HUES6 (cell line): ENCODE data around the gene SSBP3.

ENCODE experiments used
- H3K27ac ChIP-seq: 2 replicates; pipeline ENCODE4 v1.7.0; 2013; ENCODE audit warnings: low read depth, mild to moderate bottlenecking, low read length, inconsistent platforms
- H3K27me3 ChIP-seq: 2 replicates; pipeline ENCODE4 v1.6.1; 2013; ENCODE audit warnings: low read length; ENCODE audit not compliant: control insufficient read depth, insufficient read depth
- H3K36me3 ChIP-seq: 2 replicates; pipeline ENCODE4 v1.6.1; 2013; ENCODE audit warnings: low read length; ENCODE audit not compliant: control insufficient read depth, insufficient read depth
- H3K4me1 ChIP-seq: 2 replicates; pipeline ENCODE4 v1.6.1; 2013; ENCODE audit warnings: low read length; ENCODE audit not compliant: control insufficient read depth, insufficient read depth
- H3K4me3 ChIP-seq: 2 replicates; pipeline ENCODE4 v1.5.1; 2013; ENCODE audit warnings: low read depth, low read length
- H3K9ac ChIP-seq: one replicate; pipeline ENCODE4 v1.6.1; 2013; ENCODE audit warnings: mild to moderate bottlenecking, low read length
- H3K9me3 ChIP-seq: 2 replicates; pipeline ENCODE4 v1.6.1; 2013; ENCODE audit warnings: low read depth, low read length; ENCODE audit not compliant: control insufficient read depth, insufficient read depth

Gene SSBP3

GRCh38 chr1:54371038-54371941 lies 34.9 kb downstream of the SSBP3 start:
- Histone ChIP-seq H3K9ac (no peak overlapping the region), H3K4me3 (no peak overlapping the region), H3K27ac (no peak overlapping the region), H3K36me3 (peaks cover 16% of the 10 kb centered on the region), H3K27me3 (no peaks in the 10 kb centered on the region), H3K4me1 (peaks cover 37% of the 10 kb centered on the region), H3K9me3 (no peaks in the 10 kb centered on the region)

DNA sequence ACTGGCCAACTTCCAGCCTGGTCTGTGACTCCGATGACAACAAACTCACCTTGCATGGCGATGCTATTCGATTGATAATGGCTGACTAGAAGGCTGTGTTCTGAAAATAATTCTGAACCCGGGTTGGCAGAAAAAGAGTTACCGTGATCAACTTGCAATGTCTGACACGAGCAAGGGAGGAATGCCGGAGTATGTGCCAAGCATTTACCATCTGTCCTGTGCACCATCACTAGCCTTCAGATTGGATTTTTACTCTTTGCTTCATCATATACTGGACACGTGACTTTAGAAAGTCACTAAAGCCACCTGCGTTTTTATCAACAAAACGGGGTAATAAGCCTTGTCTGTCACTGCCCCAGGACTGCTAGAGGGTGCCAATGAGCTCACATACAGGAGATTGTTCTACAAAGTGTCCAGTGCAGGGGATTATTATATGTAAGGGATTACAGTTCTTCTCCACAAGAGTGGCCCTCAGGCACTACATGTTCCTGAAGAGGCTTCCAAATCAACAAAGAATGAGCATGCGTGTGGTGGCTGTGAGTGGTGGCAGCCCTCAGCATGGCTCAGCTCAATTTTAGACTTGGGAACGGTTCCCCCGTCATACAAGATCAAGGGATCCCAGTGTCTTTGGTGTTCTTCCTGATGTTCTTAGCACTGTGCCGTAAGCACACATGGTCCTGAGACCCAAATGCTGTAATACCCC lies 35.8 kb downstream of the SSBP3 start:
- H3K9ac ChIP-seq = no peak overlapping the region
- H3K9me3 ChIP-seq = no peaks in the 10 kb centered on the region
- H3K4me1 ChIP-seq = peaks cover 34% of the 10 kb centered on the region
- no peaks in the 10 kb centered on the region for H3K27me3 ChIP-seq
- H3K27ac ChIP-seq = no peak overlapping the region
- peaks cover 16% of the 10 kb centered on the region for H3K36me3 ChIP-seq
- no peak overlapping the region for H3K4me3 ChIP-seq

GRCh38 chr1:54367613-54368012 lies 38.6 kb downstream of the SSBP3 start:
- Histone ChIP-seq H3K27me3 (no peaks in the 10 kb centered on the region), H3K4me1 (peaks cover 40% of the 10 kb centered on the region), H3K9ac (no peak overlapping the region), H3K36me3 (peaks cover 16% of the 10 kb centered on the region), H3K27ac (no peak overlapping the region), H3K4me3 (no peak overlapping the region), H3K9me3 (no peaks in the 10 kb centered on the region)

GRCh38 chr1:54365847-54366246 lies 40.3 kb downstream of the SSBP3 start:
- Histone ChIP-seq H3K27ac (no peak overlapping the region), H3K9me3 (no peaks in the 10 kb centered on the region), H3K9ac (no peak overlapping the region), H3K4me3 (no peak overlapping the region), H3K4me1 (peaks cover 54% of the 10 kb centered on the region), H3K27me3 (no peaks in the 10 kb centered on the region), H3K36me3 (peaks cover 16% of the 10 kb centered on the region)

DNA sequence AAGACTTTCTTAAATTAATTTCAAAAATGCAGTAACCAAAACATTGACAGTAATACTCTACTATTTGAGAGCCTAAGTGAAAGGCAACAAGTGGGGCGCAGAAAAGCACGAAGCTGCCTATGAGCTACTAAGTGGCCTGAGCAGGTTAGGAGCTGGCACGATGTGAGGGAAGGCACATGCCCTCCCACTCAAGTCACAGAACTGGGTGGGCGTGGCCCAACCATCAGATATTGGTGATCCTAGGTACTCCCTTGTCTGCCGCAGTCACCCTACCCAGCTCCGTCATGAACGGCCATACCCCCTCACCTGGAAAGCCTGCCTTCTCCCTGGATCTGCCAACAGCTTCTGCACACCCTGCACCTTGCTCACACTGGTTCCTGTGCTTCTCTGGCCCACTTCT lies 40.8 kb downstream of the SSBP3 start:
- Histone ChIP-seq H3K4me3 (no peak overlapping the region), H3K36me3 (peaks cover 12% of the 10 kb centered on the region), H3K9me3 (no peaks in the 10 kb centered on the region), H3K27me3 (no peaks in the 10 kb centered on the region), H3K27ac (no peak overlapping the region), H3K4me1 (peaks cover 54% of the 10 kb centered on the region), H3K9ac (no peak overlapping the region)

GRCh38 chr1:54364995-54365394 lies 41.2 kb downstream of the SSBP3 start:
- Histone ChIP-seq H3K9me3 (no peaks in the 10 kb centered on the region), H3K4me1 (peaks cover 54% of the 10 kb centered on the region), H3K27ac (no peak overlapping the region), H3K9ac (no peak overlapping the region), H3K36me3 (peaks cover 8% of the 10 kb centered on the region), H3K4me3 (no peak overlapping the region), H3K27me3 (no peaks in the 10 kb centered on the region)

GRCh38 chr1:54364582-54364981 lies 41.6 kb downstream of the SSBP3 start:
- no peak overlapping the region for H3K9ac ChIP-seq
- peaks cover 54% of the 10 kb centered on the region for H3K4me1 ChIP-seq
- no peak overlapping the region for H3K27ac ChIP-seq
- H3K27me3 ChIP-seq = no peaks in the 10 kb centered on the region
- peaks cover 4% of the 10 kb centered on the region; the same call in 1 of the 2 replicates for H3K36me3 ChIP-seq
- H3K4me3 ChIP-seq = no peak overlapping the region
- H3K9me3 ChIP-seq = no peaks in the 10 kb centered on the region

DNA sequence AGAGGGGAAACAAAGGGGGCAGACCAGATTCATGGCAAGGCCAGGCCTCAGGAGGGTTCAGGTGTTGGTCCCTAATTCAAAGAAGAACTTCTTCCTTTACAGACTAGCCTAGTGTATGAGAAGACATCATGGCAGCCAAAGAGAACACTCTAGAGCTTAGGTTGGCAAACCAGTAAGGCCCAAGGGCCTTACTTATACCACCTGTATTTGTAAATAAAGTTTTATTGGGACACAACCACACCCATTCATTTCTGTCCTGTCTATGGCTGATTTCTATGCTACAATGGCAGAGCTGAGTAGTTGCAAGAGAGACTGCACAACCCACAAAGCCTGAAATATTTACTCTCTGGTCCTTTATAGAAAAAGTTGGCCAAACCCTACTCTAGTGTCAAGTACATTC lies 42.3 kb downstream of the SSBP3 start:
- Histone ChIP-seq H3K4me3 (no peak overlapping the region), H3K9ac (no peak overlapping the region), H3K27ac (no peak overlapping the region), H3K27me3 (no peaks in the 10 kb centered on the region), H3K36me3 (0 out of 2 replicates have a peak, but pooled peaks cover under 1% of the 10 kb centered on the region), H3K9me3 (no peaks in the 10 kb centered on the region), H3K4me1 (peaks cover 54% of the 10 kb centered on the region)

- Histone ChIP-seq H3K27ac (no peak overlapping the region), H3K9ac (no peak overlapping the region), H3K36me3 (peaks cover 9% of the 10 kb centered on the region), H3K4me3 (no peak overlapping the region), H3K9me3 (no peaks in the 10 kb centered on the region), H3K27me3 (no peaks in the 10 kb centered on the region), H3K4me1 (peaks cover 54% of the 10 kb centered on the region)
Observed at GRCh38 chr1:54362881-54363340, 43.3 kb downstream of the SSBP3 start.

DNA sequence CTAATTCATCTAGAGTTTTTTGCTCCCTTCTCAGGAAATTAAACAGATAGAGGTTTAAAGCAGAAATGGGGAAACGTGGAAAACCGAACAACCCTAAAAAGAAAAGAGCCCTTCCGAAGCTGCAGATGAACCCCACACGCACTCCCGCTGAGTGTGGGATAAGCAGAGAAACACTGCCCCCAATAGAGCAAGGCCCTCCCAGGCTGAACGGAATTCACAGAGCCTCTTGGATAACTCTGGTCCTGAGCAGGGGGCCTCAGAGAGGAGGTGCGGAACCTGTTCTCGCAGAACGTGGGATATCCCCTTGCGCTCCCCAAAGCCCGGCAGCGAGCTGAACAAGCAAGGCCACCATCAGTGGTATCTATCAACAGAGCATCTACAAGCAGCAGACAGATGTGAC lies 44.9 kb downstream of the SSBP3 start:
- no peaks in the 10 kb centered on the region for H3K27me3 ChIP-seq
- H3K9ac ChIP-seq = no peak overlapping the region
- H3K27ac ChIP-seq = no peak overlapping the region
- peaks cover 57% of the 10 kb centered on the region for H3K4me1 ChIP-seq
- H3K9me3 ChIP-seq = no peaks in the 10 kb centered on the region
- peaks cover 9% of the 10 kb centered on the region for H3K36me3 ChIP-seq
- H3K4me3 ChIP-seq = no peak overlapping the region
